HG02759 (cell line): Measurements from ENCODE around the gene TULP4.
"Not testable (repeated sequence)": the region's sequence is repeated elsewhere in the genome, so short reads cannot be mapped to it uniquely, and the experiment has no call there.

Source experiments
- ATAC-seq: cut with Tn5 transposase; IDR thresholded peaks from one replicate; pipeline ENCODE4 v1.9.1; 2021; ENCODE audit warnings: mild to moderate bottlenecking, moderate library complexity; ENCODE audit not compliant: unreplicated experiment

Gene TULP4

DNA sequence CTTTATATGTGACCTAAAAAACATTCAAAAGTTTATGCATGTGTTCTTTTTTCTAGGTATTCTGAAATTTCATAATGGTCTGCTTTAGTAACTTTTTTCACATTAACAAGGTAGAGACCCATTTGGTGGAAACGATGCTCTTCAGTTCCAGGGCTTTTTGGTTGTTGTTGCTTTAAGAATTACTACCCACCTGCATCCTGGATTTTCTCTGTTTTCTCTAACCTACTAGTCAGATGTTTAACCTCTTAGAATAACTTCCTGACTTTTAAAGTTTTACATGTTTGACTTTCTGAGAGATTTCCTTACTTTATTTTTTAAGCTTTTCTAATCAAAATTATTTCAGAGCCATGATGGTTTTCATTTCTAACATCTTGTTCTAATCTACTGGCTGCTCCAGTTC is 14.9 kb downstream of the TULP4 start:
- ATAC-seq: no peak

DNA sequence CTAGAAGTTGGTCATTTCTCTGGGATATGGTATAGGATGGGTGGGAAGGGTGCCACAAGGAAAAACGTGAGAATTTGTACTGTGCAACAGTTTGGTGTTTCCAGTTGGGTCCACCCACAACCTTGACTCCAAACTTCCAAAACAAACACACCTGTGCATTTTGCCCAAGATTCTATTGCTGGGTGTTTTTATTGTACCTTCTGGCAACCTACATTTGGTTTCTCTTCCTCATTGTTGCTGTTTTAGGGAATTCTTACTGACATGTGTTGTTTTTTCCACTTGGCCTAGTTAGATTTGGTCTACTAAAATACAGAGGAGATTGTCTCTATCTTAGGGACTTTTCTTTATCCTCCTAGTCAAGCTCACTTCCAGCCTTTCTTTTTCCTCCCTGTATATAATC is 16.7 kb downstream of the TULP4 start:
- no peak for ATAC-seq

DNA sequence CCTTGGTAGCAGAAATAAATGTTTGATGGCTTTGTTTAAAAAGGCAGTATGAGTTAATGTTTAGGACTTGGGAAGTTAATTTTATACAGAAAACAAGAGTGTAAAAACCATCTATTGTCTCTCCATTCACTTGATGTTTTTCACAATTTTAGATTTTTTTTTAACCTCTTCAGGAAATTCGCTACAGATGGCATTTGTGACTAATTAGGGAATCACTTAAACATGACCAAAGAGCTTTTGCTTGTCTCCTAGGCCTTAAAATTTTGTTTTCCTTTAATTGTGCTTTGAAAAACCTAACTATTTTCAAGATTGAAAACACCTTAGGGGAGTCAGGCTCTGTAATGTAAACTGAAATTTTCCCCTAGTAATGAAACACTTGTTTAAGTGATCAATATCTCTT is 17.3 kb downstream of the TULP4 start:
- no peak for ATAC-seq

DNA sequence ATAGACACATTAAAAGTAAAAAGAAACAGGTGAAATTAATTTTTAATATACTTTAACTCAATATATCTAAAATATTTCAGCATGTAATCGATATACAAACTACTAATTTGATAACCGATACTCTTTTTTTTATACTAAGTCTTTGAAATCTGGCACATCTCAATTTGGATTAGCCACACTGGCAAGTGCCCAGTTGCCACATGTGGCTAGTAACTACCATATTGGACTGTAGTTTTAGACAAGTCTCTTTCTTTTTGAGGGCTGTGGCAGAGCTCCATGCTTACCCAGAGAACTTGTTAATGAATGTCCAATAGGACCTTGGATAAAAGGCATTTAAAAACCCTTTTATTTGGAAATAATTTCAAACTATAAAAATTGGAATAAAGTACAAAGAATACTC is 17.8 kb downstream of the TULP4 start:
- ATAC-seq: no peak

DNA sequence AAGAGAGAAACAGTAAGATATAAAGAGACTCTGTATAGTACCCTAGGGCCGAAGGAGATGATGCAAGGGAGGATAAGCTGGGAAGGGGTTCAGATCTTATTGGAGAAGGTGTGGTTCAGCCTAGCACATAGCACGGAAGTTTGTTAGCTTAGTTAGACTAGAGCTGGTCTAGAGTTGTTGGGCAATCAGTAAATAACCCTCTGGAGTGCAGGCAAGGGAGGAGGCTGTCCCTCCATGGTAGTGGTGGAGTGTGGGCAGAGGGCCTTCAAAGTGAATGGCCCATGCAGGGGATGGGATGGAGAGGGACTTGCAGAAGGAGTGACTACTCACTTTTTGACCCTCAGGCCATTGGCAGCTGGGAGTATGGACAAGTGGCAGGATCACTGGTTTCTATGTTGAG is 20.0 kb downstream of the TULP4 start:
- ATAC-seq: no peak

DNA sequence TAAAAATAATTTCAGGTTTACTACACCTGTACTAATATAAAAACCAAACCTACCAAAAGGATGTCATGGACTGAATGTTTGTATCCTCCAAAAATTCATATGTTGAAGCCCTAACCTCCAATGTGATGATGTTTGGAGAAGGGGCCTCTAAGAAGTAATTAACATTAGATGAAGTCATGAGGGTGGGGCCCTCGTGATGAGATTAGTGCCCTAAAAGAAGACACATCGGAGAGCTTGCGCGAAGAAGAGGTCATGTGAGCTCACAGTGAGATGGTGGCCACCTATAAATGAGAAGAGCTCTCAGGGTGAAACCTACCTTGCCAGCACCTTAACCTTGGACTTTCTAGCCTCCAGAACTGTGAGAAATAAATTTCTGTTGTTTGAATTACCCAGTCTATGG is 20.8 kb downstream of the TULP4 start:
- ATAC-seq: no peak

DNA sequence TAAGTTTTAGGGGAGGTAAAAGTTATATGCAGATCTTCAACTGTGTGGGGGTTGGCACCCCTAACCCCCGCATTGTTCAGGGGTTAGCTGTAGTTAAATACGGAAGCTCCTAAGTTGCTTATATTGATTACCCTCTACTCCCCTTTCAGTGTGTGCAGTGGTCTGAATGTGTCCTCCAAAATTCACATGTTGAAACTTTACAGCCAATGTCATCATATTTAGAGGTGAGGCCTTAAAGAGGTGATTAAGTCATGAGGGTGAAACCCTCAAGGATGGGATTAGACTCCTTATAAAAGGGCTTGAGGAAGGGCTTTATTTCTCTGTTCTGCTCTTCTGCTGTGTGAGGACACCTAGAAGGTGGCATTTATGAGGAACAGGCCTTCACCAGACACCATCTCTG is 22.3 kb downstream of the TULP4 start:
- no peak for ATAC-seq

DNA sequence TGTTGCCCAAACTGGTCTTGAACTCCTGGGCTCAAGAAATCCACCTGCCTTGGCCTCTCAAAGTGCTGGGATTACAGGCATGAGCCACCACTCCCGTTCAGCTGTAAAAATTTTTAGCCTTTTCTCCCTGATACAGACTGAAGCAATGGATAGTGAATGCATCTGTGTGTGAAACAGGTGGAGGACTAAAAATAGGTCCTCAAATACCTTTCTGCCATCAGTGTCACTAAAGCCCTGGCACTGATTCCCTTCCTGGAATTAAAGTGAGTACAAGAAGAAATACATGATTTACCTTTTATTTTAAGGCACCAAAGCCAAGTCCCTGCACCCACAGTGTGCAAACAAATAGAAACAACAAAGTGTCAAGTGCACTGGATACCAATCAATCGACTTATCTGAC is 25.1 kb downstream of the TULP4 start:
- no peak for ATAC-seq

DNA sequence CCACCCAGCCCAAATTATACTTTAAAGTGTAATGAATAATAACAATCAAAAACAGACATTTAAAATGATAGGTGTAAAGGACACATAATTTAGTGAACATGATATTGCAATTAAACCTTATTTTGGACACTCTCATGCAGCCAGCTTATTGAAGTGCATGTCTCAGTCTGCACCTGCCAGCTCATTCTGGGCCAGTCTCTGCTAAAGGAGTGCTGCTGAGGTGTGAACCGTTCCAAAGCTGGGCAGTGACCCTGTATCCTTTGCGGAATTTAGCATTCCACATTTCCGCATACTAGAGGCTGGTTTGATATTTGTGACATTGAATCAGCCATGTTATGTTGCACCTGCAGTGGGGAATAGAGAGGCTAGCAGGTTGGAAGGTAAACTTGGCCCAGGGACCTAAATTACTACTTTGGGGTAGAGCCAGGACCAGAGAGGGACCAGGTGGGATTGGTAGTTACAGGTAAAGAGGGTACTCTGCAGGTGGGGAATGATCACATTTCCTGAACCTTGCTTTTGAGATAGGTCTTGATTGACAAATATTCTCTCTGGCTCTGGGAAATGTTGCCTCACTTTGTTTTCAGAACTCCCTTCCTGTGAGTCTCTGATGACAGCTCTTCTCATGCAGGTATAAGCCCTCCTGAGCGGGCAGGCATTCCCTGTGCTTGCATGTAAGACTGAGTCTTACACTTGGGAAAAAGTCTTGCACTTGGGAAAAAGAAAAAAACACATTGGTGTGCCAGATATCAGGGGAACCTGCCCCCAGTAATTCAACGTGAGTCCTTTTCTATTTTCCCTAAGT is 26.2 kb downstream of the TULP4 start:
- no peak for ATAC-seq

DNA sequence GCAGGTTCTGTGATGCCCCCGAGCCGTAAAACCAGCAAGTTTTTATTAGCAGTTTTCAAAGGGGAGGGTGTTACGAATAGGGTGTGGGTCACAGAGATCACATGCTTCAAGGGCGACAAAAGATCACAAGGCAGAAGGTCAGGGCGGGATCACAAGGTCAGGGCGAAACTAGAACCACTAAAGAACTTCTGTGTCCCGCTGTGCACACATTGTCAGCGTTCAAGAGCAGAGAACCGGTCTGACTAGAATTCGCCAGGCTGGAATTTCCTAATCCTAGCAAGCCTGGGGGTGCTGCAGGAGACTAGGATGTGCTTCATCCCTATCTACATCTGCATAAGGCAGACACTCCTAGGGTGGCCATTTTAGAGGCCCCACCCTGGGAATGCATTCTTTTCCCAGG is 26.9 kb downstream of the TULP4 start:
- ATAC-seq: not testable (repeated sequence)

DNA sequence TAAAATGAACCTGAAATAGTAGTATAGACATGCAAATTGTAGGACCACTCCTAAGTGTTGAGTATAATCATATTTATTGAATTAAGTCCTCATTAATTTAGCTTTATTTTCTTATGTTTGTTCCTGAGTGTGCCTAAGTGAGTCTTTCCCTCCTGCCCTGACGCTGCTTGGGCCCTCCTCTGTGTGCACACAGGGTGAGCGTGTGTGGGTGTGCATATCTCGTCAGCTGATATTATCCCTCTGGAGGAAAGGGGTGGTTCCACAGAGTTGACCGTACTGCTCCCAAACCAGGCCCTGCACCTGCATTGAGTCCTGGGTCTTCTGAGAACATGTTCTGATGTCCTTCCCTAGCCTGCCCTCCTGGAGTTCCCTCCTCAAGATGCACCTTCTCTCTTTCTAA is 28.0 kb downstream of the TULP4 start:
- ATAC-seq: no peak

DNA sequence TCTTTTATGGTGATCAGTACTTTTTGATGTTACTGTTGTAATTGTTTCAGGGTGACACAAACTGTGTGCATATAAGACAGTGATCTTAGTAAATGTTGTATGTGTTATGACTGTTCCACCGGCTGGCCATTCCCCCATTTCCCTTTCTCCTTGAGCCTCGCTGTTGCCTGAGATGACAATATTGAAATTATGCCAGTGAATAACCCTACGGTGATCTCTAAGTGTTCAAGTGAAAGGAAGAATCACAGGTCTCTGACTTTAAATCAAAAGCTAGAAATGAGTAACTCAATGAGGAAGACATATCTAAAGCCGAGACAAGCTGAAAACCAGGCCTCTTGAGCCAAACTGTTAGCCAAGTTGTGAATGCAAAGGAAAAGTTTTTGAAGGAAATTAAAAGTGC is 32.3 kb downstream of the TULP4 start:
- peak; percentile 73 for ATAC-seq

DNA sequence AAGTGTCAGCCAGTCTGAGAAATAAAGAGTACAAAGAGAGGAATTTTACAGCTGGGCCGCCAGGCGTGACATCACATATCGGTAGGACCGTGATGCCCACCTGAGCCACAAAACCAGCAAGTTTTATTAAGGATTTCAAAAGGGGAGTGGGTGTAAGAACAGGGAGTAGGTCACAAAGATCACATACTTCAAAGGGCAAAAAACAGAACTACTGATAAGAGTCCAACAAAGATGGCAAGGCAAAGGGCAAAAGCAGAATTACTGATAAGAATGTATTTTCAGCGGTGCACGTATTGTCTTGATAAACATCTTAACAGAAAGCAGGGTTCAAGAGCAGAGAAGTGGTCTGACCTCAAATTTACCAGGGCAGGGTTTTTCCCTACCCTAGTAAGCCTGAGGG is 33.2 kb downstream of the TULP4 start:
- ATAC-seq: not testable (repeated sequence)

DNA sequence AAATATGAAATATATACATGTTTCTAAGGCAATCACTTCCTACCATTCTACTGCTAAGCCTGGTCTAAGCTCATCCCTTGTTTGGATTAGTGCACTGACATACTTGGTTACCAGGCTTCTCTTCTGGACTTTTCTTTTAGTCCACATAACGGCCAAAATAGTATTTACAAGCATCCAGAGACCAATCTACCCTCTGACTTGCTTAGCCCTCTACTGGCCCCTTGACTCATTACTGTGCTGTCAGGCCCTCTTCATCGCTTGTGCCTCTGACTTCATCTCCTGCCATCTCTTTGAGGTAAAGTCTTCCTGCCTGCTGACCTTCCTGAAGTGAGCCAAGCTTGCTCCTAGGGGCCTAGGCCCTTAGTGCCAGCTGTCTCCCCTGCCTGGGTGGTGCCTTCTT is 35.1 kb downstream of the TULP4 start:
- ATAC-seq: no peak

DNA sequence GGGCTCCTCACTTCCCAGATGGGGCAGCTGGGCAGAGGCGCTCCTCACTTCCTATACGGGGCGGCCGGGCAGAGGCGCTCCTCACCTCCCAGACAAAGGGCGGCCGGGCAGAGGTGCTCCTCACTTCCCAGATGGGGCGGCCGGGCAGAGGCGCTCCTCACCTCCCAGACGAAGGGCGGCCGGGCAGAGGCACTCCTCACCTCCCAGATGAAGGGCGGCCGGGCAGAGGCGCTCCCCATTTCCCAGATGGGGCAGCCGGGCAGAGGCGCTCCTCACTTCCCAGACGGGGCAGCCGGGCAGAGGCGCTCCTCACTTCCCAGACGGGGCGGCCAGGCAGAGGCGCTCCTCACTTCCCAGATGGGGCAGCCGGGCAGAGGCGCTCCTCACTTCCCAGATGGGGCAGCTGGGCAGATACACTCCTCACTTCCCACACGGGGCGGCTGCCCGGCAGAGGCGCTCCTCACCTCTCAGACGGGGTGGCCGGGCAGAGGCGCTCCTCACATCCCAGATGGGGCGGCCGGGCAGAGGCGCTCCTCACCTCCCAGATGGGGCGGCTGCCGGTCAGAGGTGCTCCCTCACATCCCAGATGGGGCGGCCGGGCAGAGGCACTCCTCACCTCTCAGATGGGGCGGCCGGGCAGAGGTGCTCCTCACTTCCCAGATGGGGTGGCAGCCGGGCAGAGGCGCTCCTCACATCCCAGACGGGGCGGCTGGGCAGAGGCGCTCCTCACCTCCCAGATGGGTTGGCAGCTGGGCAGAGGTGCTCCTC is 36.7 kb downstream of the TULP4 start:
- ATAC-seq: not testable (repeated sequence)

DNA sequence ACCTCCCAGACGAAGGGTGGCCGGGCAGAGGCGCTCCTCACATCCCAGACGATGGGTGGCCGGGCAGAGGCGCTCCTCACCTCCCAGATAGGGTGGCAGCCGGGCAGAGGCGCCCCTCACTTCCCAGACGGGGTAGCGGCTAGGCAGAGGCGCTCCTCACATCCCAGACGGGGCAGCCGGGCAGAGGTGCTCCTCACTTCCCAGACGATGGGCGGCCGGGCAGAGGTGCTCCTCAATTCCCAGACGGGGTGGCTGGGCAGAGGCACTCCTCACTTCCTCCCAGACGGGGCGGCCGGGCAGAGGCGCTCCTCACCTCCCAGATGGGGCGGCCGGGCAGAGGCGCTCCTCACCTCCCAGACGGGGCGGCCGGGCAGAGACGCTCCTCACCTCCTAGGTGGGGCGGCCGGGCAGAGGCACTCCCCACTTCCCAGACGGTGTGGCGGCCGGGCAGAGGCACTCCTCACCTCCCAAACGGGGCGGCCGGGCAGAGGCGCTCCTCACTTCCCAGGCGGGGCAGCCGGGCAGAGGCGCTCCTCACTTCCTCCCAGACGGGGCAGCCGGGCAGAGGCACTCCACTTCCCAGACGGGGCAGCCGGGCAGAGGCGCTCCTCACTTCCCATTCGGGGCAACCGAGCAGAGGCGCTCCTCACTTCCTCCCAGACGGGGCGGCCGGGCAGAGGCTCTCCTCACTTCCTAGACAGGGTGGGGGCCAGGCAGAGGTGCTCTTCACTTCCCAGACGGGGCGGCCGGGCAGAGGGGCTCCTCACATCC is 37.4 kb downstream of the TULP4 start:
- ATAC-seq: not testable (repeated sequence)

DNA sequence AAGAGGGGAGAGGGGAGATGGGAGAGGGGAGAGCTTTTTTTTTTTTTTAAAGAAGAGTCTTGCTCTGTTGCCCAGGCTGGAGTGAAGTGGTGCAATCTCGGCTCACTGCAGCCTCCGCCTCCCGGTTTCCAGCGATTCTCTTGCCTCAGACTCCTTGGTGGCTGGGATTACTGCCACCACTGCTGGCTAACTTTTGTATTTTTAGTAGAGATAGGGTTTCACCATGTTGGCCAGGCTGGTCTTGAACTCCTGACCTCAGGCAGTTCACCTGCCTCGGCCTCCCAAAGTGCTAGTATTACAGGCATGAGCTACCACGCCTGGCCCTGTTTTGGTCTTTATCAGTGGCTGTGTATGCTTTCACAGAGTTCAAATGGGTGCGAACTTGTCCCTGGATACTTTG is 38.5 kb downstream of the TULP4 start:
- ATAC-seq: not testable (repeated sequence)

DNA sequence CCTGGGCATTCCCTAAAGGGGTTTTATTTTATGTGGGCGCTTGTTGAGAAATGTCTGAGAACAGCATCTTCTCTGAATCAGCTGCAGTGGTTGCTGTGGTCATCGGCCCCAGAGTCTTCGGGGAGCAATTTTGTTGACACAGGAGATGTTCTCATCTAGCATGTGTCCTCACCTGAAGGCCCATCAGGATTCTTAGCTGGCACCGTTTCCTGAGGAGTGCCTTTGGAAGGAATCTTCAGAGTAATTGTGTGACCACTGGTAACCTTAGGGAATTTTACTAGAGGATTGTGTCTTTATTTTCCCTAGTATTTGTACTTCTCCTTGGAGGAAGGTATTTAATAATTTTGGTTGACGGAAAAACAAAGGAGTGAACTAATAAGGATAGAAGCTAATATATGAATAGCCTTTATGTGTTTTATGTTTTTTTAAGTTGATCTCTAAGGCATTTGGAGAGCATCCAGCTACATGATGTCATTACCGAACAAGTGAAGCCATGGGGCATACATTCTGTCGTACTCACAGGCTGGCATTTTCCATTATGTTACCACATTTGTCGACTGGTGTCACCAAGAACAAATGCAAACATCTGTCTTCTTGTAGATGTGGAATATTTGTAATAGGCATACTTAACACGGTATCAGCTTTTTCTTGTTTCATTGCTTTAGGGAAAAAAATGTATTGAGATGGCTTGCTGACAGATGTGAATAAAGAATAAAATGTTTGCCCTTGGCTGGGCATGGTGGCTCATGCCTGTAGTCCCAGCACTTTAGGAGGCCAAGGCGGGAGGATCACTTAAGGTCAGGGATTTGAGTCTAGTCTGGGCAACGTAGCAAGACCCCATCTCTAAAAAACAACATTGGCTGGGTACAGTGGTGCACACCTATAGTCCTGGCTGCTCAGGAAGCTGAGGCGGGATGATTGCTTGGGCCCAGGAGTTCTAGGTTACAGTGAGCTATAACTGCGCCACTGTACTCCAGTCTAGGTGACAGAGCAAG is 41.9 kb downstream of the TULP4 start:
- ATAC-seq: no peak

DNA sequence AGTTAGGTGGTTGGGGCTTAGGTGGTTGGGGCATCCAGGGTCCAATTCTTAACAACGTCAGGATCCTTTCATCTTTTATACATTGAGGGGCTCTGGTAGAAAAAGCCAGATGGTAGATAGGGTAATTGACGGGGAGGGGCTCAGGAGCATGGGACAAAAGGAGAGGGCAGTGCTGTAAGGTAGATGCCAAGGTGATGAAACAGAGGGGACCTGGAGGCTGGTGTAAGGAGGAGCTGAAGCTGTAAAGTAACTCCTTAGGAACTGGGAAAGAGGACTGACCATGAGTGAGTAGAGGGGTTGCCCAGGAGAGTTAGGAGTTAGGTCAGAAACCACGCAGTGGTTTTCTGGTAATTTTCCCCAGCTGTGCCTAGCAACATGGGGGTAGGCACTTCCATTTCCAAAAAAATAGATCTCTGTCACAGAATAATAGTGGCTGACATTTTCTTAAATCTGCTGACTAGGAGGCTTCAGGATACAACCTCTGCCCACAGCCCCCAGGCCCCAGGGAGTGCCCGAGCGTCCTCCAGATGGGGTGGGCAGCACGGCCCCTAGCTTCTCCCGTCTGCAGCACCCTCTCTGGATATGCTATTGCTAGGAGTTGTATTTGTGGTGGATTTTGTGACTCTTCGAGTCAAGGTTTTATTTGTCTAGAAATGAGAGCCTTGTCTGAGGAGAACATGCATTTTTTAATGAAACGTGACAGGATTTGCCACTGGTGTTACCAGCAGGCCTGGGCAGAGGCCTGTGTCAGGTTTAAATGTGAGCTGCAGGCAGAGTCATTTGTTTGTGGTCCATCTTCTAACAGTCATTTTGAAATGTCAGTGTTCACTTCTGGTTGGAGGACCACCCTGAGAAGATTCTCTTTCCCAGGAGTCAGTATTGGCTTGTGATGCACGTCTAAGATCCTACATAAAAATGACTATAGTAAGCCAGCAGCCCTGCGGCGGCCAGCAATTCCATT is 44.6 kb downstream of the TULP4 start:
- peak; percentile 23 for ATAC-seq
